ENCODE measurements around the gene SGPP2.

The SGPP2 gene

DNA sequence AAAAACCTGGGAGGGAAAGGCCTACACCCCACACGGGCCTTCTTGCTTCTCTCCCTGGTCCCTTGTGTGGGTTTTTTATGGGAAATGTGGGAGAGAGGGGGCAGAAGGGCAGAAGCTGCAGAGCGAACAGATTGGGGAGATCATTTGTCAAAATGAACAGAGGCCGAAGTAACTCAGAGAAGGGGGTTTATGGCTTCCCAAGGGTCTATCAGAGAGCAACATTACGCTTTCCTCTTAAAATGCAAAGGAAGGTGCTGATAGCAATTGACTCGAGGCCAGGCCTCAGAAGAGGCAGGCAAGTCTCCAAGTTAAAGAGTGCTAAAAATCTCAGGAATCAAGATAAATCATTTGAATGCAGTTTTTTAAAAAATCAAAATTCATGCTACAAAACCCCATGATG is 101.5 kb downstream of the SGPP2 start:
- DNase-seq = no peak
- no peak for ATAC-seq

DNA sequence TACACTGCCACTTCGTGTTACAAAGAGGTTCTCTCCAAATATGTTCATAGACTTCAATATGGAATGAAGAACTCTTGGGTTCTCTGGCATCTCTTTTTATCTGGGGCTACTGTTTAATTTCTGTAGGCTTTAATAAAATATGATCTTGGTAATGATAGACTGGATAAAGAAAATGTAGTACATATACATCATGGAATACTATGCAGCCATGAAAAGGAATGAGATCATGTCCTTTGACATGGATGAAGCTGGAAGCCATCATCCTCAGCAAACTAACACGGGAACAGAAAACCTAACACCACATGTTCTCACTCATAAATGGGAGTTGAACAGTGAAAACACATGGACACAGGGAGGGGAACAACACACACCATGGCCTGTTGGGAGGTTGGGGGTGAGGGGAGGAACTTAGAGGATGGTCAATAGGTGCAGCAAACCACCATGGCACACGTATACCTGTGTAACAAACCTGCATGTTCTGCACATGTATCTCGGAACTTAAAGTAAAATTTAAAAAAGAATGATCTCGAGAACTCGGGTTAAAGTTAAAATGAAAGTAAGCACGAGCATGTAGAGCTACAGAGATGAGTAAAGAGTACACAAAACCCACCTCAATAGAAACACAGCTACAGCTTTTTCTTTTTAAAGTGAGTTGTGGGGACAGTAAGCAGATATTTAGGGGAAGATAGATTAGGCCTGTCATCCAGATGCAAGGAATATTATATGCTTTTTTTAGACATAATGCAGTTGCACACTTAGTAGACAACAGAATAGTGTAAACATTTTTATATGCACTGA is 102.3 kb downstream of the SGPP2 start:
- DNase-seq = no peak
- no peak for ATAC-seq

DNA sequence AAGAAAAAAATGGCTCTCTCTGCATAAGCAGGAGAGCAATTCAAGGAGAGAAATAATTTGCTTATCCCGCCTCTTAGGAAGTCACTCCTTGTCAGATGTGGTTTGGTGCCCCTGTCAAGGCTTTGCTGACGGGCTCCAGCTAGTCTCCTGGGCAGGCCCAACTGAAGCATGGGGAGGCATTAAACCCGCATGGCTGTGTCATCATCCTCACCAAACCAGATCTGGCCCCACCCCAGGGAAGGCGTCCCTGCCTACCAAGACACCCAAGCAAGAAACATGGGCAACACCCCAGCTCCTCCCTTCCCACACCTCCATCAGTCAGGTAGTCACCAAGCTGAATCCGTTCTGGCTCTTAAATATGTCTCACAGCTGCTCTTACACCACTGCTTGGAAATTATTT is 108.0 kb downstream of the SGPP2 start:
- DNase-seq = no peak
- no peak for ATAC-seq

DNA sequence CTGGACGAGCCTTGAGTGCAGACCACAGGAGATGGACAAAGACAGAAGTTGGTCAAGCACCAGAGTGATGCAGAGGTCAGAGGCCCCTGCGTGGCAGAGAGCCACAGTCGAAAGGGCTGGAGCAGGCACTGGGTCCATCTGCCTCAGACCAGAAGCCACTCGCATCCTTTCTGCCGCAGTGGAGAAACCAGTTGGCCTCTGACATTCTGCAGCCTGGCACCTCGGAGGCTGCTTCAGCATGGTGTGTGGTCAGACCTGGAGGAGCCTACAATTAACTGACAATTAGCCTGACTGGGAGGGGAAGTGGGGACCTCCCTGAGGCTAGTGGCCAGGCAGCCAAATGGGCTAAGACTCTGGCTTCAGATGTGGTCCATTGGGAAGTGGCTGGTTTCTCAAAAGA is 111.1 kb downstream of the SGPP2 start:
- DNase-seq = no peak

DNA sequence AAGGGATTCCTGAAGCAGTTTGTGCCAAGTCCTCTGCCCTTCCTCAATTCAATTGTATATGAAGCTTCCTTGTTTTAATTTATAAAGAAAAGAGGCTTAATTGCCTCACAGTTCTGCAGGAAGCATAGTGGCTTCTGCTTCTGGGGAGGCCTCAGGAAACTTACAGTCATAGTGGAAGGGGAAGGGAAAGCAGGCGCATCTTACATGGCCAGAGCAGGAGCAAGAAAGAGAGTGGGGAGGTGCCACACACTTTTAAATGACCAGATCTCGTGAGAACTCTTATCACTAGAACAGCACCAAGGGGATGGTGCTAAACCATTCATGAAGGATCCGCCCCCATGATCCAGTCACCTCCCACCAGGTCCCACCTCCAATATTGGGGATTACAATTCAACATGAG is 114.2 kb downstream of the SGPP2 start:
- ATAC-seq (no peak), DNase-seq (no peak)

More for the DNA sequence above, 111.1 kb downstream of the SGPP2 start:
- ATAC-seq = no peak

DNA sequence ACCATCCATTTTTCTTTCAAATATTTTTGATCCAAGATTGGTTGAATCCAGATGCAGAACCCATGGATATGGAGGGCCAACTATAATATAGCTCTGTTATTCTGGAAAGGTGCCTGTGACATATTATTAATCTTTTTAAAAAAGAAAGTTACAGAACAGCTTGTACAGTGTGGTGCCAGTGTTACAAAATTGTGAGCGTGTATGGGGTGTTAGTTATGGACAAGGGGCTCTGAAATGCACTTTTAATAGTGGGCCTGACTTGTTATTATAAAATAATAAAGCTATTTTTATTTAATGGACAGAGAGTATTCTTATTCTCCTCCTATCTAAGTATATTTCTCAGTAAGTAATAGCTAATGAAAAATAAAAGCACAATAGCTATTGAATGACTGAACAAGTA is 120.3 kb downstream of the SGPP2 start:
- no peak for ATAC-seq
- no peak for DNase-seq

DNA sequence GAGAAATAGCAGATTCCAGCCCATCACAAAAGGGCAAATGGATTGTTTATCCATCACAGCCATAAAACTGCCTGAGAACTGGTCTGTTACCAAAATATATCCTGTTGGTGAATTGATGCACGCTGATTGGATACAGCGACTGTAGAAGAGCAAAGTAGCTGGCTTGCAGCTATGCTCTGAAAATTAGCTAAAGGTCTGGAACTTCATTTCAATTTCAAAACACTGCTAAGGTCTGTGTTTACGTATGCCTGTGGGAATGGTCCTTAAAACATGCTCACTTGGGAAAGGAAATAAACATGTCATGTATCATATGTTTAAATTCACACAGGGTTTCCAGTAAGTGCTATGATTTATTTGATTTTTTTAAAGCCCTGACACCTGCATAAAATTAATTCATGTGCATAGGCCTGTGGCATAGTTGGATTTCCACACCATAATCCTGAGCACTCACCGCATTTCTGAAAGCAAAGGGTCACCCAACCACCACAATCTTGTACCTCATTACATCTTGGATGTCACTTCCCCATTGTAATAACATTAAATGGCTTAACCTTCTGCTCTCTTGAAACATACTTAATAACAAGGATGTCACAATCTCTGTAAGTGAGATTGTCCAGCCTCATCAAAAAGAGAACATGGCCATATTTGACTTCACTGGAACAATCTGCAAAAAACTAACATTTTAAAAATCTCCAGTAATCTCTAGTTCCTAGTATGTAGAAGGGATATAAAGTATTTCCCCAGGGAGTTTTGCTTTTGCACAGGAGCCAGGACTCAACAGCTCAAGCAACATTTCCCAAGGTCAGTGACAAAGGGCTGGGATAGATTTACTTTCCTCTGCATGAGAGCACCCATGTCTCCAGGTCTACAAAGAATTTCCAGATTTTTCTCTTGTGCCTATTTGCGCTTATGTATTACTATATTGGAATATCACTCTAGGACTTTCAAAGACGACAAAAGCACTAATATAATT is 121.8 kb downstream of the SGPP2 start:
- ATAC-seq = no peak
- no peak for DNase-seq

DNA sequence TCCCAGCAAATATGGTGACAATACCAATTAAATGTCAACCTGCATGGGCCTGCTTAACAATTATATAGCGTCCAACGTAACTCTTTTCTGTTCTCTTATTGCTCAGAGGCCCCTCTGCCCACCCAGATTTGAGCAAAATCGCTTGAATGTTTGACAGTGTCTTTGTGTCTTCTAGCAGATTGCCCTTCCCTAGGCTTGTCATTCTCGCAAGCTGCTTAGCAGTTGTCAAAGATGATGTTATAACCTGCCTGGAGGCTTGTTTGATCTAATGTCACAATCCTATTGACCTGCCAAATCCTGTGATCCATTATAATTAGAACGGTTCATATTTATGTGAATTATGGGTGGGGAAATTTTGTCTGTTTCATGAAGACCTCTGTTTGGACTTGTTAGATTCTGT is 122.7 kb downstream of the SGPP2 start:
- DNase-seq (no peak), ATAC-seq (no peak)

DNA sequence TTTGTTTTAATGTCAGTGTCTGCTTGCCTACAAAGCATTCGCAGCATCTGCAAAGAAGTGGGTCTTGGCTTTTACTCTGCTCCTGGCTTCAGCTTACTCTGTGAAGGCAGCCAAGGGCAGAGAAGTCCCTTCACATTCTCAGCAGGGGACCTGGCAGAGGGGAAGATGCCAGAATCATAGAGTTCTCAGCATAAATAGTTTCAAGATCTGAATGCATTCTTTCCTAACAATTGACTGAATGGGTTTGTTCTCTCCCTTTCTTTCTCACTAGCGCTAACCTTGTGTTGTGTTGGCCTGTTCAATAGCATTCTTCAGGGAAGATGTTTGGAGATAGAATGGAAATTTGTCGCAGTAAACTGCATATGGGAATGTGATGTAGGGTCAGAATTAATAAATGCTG is 124.6 kb downstream of the SGPP2 start:
- no peak for DNase-seq
- no peak for ATAC-seq

DNA sequence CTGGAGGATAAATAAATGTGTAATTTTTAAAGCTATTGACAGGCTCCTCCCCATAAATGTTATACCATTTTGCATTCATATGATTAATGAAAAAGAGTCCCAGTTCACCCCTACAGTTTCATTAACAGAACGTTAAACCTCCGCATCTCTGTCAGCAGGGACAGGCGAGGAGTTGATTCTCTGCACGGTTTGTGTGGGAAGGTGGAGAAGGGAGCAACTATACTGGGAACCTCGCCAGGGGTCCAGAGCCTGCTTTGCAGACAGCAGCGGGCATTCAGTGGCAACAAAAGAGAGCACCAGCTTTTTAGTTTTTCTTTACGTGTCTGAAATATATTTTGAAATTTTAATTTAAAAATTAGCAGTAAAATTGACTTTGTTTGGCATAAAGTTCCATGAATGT is 130.2 kb downstream of the SGPP2 start:
- DNase-seq (no peak), ATAC-seq (no peak)

DNA sequence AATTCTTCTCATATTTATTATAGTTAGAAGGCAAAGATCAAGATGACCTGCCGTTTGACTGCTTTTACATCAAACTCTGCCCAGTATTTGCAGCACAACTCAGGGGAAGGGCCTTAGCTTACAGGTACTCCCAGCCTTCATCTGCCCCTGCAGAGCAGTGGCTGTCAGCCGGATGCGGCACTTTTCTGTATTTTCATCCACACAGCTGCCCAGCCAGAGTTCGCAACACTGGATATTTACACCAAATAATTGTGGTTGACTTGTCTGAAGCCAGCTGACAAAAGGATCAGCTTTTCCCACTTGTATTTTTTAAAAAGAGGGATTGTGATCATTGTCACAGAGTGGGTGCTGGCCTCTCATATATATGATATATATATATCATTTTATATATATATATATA is 136.8 kb downstream of the SGPP2 start:
- DNase-seq (no peak), ATAC-seq (no peak)

DNA sequence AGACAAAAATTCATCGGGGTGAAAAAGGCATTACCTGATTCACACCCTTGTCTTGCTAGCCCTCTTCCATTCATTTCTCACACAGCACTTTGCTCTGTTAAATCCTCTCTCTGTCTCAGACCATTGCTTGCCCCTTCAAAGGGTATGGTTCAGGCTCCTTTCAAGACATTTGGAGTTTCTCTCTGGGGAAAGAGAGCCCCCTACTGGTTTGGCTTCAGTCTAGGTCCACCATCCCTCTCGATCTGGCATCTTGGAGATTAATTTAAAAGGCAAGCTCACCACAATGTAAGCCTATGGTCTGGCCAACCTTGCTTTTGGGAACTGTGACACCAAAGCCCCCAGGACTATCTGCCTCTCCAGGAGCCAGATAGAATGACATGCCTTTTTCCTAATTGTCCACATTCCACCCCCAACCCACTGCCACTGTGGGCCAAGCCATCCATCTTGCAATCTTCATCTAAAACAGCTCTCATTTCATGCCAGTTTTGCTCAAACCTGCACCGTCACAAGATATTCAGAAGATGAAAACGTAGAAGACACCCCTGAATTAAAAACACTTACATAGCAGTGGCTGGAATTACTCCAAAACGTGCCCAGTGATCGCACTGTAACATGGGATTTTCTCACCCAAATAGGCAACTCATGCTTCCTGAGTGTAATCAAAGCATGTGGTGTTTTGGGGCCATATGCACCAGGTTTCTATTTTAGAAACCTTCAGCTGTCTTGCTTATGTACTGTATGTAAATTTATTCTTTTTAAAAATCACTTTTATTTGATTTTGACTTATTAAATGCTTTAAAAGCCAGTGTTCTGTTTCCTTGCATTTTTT is 137.7 kb downstream of the SGPP2 start:
- peak; percentile 50 for ATAC-seq
- peak; percentile 20 for DNase-seq

DNA sequence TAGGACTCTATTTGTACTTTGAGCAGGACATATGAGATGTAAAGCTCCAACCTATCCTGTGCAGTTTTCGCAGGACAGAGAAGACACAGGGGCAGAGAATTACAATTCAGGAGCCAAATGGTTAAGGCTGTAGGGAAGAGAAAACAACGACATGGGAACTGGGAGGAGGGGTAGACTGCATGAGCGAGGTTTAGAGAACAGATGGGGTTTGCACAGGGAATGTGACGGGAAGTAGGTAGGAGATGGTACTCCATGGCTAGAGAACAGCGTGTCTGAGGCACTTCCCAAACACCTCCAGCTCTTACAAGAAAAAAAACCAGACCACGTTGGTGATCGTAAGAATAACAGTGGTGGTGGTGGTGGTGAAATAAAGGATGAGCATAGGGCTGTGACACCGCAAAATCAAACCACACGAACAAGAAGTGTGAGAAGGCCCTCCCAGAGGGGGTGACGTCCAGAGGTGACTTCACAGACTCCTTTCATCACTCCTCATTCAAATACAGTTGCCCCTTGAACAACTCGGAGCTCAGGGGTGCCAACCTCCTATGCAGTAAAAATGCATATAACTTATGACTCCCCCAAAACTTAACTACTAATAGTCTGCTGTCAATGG is 138.9 kb downstream of the SGPP2 start:
- DNase-seq (no peak), ATAC-seq (no peak)

DNA sequence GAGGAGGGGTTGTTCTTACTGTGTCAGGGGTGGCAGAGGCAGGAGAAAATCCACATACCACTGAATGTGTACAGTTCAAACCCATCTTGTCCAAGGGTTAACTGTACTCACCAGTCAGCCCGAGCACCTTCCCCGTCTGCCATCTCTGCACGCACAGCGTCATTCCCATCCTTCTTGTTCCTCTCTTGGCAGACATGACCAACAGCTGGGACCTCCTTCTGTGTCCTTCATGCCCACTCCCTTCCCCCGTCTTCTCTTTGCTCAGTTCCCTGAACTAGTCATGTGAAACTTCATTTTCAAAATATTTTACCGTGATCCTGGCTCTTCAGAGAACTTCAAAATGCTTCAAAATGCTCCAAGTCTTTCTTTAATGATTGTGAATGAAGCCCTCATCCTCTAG is 139.6 kb downstream of the SGPP2 start:
- DNase-seq (no peak), ATAC-seq (no peak)

DNA sequence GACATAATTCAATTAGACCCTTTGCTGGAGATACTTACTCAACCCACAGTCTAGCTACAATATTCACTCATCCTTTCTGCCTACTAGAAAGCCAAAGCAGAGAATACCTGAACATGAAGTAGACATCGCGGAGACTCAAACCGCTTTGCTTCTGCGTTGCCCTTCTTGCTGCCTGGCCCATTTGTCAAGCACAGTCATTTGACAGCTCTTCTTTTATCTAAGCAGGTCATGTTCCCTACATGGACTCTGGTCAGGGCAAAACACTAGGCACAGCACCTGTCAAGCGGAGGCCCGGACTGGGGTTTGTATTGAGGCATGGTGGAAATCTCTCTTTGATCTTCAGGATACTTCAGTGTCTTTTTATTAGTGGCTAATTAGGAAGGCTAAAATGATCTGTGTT is 141.9 kb downstream of the SGPP2 start:
- ATAC-seq (no peak), DNase-seq (no peak)

DNA sequence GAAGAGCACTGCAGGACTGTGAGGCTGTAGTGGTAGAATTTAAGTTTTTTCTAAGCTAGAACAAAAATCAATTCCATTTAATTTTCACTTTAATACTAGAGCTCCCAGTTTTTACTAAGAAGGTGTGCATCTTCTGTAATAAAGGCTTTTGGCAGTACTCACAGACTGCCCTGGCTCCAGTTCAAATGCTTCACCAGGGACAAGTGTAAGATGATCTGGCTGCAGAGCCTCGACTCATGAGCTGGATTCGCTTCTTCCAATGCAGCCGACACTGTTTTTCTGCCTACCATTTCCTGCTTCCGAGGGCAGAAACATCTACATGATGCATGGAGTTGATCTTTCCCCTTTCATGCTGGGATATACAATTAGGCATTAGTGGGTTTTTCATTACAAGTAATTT is 144.5 kb downstream of the SGPP2 start:
- ATAC-seq = no peak
- DNase-seq = no peak

DNA sequence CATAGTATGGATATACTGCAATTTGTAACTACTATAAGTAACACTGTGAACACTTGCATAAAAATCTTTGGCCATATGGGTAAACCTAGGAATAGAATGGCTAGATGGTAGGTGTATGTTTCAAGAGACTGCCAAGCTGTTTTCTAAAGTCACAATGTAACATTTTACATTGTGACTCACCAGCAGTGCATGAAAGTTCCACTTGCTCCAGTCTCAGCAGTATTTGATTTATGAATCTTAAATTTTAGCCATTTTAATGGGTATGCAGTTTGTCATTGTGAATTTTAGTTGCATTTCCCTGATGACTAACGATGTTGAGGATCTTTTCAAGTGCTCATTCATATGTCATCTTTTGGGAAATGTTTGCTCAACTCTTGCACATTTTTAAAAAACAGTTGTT is 145.5 kb downstream of the SGPP2 start:
- ATAC-seq = no peak
- no peak for DNase-seq

DNA sequence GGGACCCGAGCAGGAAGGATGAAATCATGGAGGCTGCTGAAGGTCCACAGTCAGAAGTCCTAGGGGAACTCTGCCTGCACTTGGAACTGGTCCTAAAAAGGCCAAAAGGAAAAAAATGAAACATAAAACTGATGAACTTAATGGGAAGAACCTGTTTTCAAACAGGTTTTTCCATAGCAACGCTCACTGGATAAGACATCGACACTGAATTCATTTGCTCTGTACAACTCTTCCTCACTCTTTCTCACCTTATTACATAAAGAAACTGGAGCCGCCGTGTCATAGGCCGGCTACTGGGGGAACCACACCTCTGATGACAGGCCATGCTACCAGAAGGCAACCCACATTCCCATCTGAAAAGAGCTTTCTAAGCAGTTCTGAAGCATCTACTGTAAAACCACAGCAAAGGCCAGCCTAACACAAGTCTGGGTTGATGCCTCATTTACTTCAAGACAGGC is 147.9 kb downstream of the SGPP2 start:
- ATAC-seq = no peak
- no peak for DNase-seq

DNA sequence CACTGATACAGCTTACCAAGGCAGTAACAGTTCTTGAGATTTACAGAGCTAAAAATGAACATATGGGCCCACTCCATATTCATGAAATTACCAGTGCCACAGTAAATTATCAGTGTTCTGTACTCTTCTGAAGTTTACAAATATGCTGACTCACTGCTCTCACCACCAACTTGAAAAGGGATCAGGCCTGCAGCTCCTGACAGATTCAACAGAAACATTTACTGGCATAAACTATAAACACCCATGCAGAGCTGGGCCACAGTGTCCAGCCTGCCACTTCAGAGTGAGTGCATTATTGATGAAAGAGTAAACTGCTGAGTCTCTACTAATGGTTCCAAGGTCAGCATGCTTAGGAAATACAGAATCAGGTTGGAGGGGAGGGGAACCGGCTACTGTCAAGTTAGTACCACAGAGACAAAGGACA is 148.4 kb downstream of the SGPP2 start:
- DNase-seq (no peak), ATAC-seq (no peak)

DNA sequence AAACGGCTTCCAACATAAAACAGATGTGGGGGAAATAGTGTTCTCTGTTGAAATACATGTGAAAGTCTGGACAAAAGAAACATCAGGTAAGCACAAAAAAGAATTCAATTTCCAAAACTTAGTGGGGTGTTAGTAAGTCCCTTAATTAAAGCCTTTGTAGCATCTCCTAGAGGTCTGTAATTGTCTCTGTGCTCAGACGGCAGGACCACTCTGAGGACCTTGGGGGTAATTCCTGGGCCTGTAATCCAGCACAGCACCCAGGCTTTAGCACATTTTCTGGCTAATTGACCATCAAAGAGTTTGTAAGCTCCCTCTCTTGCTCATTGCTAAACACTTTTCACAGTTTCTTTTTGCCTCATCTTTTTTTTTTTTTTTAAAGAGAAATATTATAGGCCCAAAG is 151.3 kb downstream of the SGPP2 start:
- DNase-seq (no peak), ATAC-seq (no peak)

DNA sequence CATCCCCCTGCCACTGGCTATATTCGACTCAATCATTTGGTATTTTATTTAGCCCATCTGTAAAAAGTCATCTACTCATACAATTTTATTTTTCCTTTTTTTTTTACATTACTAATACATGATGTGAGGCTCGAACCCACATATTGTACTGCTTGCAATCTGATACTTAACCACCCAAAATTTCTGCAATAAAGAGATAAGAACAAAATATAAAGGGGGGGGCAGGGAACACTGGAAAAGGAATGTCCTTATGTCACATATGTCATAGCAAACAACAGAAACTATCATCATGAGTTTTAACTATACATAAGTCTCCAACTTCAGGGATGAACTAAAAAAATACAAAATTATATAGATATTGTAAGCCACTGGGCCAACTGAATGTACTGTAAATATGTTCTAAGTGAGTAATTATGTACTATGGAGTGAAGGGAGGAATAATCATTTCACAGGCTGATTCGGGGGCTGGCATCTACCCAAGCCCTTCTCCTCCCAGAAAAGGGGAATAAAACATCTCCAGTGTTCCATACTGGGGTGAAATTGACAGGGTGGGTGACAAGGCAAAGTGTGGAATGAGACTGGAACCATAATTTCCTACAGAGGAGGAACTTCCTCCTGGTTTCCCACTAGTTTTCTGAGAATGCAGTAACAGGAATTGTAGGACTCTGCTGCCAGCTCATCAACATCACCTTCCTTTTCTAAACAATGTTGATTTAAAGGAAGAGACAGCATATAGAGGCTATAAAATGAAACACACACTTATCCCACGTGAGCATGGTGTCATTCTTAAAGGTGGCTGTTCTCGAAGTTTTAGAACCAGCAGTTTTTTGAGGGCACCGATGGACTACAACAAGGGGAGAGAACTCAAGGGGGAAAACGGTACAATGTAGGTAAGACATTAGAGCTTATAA is 152.1 kb downstream of the SGPP2 start:
- ATAC-seq = no peak
- no peak for DNase-seq

Measured in stimulated activated naive CD8-positive, alpha-beta T cell treated with anti-CD3 and anti-CD28 coated beads, Interleukin-15, Interleukin-2, amounts not matched to agents 100 U/mL and 50 U/mL, for 24 hours (primary cell).